OCI-LY1 (cell line): ENCODE results near the gene ELFN2.

Experiments used
- CTCF ChIP-seq: fragments of 200-600 bp; sonication (generic), shearing (Covaris generic); IDR thresholded peaks from 2 replicates; pipeline ENCODE4 v1.5.1; 2017; ENCODE audit warnings: mild to moderate bottlenecking, antibody characterized with exemption, low read length, moderate library complexity, mixed read lengths
- EZH2 ChIP-seq: fragments of 200-600 bp; sonication (generic), shearing (Covaris generic); IDR thresholded peaks from 2 replicates; pipeline ENCODE4 v1.8.0; 2017; ENCODE audit warnings: borderline replicate concordance, mixed run types, mild to moderate bottlenecking, antibody characterized with exemption, low read length, moderate library complexity, mixed read lengths

- TF ChIP-seq CTCF (no peak), EZH2 (no peak)
These were observed 32.9 kb downstream of the ELFN2 start for GRCh38 chr22:37394341-37394740.
